Nephron (organoid): ENCODE results near the gene SYTL5.

Experiments used
- H3K27ac Mint-ChIP-seq, 3 experiments: 2 replicates each; pipeline ENCODE4 v1.8.0; 2020; ENCODE audit warnings: mixed read lengths in 3 of 3, mild to moderate bottlenecking in 2 of 3, moderate library complexity in 1 of 3
- H3K27me3 Mint-ChIP-seq: 2 replicates; pipeline ENCODE4 v1.8.0; 2021; ENCODE audit warnings: low read depth, mild to moderate bottlenecking, moderate library complexity, mixed read lengths
- H3K36me3 Mint-ChIP-seq: 2 replicates; pipeline ENCODE4 v1.8.0; 2020; ENCODE audit warnings: low read depth, mixed read lengths
- H3K4me1 Mint-ChIP-seq: 2 replicates; pipeline ENCODE4 v1.8.0; 2020; ENCODE audit warnings: mixed read lengths
- H3K4me3 Mint-ChIP-seq, 3 experiments: 2 replicates each; pipeline ENCODE4 v1.8.0; 2020; ENCODE audit warnings: mild to moderate bottlenecking in 3 of 3, mixed read lengths in 3 of 3, moderate library complexity in 2 of 3
- H3K9me3 Mint-ChIP-seq: 2 replicates; pipeline ENCODE4 v1.8.0; 2020; ENCODE audit warnings: mixed read lengths
- TF ChIP-seq, protein P1 (sequence below), 3 experiments: fragments of 200-600 bp; sonication (generic); IDR thresholded peaks; one replicate each; pipeline ENCODE4 v1.5.0; 2021; ENCODE audit warnings: antibody characterized with exemption in 3 of 3; ENCODE audit not compliant: unreplicated experiment in 3 of 3

Gene SYTL5

DNA sequence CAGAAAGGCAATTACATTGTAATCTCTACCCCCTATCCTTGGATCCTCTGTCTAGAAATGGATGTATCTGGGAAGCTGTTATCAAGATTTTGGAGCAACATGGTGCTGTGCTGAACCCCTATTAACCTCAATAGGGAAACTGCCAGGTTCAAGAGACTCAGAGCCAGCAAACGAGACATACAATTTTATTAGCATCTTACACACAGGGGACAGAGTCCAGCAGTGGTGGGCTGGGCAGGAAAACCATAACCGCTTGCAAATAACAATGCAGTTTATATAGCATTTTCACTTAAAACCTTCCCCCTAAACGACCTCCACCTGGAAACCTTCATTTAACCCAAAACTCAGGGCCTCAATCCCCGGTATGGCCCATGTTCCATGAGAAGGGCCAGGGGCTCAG lies 79.5 kb downstream of the SYTL5 start:
- Mint-ChIP-seq H3K27me3 (no peaks in the 10 kb centered on the region), H3K36me3 (no peaks in the 10 kb centered on the region), H3K27ac (peak overlapping the region in 1 of 3 experiments; percentile 24), H3K9me3 (no peaks in the 10 kb centered on the region), H3K4me3 (no peak overlapping the region), H3K4me1 (no peaks in the 10 kb centered on the region)
- TF ChIP-seq, protein P1, sequence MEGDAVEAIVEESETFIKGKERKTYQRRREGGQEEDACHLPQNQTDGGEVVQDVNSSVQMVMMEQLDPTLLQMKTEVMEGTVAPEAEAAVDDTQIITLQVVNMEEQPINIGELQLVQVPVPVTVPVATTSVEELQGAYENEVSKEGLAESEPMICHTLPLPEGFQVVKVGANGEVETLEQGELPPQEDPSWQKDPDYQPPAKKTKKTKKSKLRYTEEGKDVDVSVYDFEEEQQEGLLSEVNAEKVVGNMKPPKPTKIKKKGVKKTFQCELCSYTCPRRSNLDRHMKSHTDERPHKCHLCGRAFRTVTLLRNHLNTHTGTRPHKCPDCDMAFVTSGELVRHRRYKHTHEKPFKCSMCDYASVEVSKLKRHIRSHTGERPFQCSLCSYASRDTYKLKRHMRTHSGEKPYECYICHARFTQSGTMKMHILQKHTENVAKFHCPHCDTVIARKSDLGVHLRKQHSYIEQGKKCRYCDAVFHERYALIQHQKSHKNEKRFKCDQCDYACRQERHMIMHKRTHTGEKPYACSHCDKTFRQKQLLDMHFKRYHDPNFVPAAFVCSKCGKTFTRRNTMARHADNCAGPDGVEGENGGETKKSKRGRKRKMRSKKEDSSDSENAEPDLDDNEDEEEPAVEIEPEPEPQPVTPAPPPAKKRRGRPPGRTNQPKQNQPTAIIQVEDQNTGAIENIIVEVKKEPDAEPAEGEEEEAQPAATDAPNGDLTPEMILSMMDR (IDR thresholded peaks at IDR 0.05; ENCODE audit: unreplicated experiment in 3 of 3): no peak

DNA sequence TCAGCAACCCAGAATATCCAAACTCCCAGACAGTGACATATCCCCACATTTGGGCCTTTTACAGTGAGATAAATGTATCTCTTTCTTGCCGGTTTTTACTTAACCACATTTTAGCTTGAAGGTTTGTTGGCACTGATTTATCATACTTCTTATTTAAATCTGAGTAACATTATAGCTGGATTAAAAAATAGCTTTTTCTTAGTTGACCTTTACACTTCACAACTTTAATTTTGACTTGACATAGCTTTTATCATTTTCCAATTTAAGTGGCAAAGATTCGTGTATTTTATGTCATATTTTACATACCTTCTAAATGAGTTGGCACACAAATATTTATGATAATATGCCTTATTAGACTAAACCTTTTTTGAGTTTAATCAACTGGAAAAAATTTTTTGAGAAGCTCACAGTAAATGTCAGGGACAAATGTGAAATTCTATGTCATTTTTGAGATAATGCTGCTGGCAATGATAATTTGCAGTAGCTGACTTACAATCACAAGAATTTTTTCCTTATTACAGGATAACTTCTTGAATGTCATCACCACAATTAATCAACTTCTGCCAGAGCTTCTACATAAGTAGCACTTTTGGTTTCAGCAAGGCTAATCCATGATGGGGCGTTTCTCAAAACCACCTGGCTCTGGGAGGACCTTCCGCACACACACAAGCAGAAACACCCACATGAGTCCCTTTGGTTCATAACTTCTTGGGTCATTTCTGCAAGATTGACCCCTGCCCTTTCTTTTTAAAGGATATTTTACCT lies 80.3 kb downstream of the SYTL5 start:
- TF ChIP-seq, protein P1 (IDR thresholded peaks at IDR 0.05; ENCODE audit: unreplicated experiment in 3 of 3): no peak
- H3K9me3 Mint-ChIP-seq: no peaks in the 10 kb centered on the region
- H3K36me3 Mint-ChIP-seq: no peaks in the 10 kb centered on the region
- H3K27ac Mint-ChIP-seq: peak overlapping the region in 1 of 3 experiments; percentile 24
- H3K4me3 Mint-ChIP-seq: no peak overlapping the region
- H3K27me3 Mint-ChIP-seq: no peaks in the 10 kb centered on the region
- no peaks in the 10 kb centered on the region for H3K4me1 Mint-ChIP-seq

DNA sequence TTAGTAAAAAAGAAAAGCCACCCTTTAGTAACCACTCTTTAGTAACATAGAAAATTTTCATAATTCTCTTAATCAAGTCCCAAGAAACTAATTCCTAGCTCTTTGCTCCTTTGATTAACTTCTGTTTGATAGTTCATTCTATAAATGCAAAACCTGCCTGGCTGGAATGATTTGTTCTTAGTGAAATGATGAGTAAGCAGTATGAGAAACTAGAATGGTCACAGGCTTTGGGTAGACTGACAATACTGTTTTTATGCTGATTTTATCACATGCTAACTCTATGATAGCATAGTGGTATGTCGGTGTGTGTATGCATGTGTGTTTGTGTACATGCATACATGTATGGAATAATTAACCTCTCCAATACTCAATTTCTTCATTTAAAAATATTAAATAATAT lies 81.2 kb downstream of the SYTL5 start:
- H3K27me3 Mint-ChIP-seq: no peaks in the 10 kb centered on the region
- no peaks in the 10 kb centered on the region for H3K9me3 Mint-ChIP-seq
- no peaks in the 10 kb centered on the region for H3K4me1 Mint-ChIP-seq
- H3K36me3 Mint-ChIP-seq: no peaks in the 10 kb centered on the region
- TF ChIP-seq, protein P1 (IDR thresholded peaks at IDR 0.05; ENCODE audit: unreplicated experiment in 3 of 3): no peak
- no peak overlapping the region for H3K4me3 Mint-ChIP-seq
- H3K27ac Mint-ChIP-seq: no peak overlapping the region

DNA sequence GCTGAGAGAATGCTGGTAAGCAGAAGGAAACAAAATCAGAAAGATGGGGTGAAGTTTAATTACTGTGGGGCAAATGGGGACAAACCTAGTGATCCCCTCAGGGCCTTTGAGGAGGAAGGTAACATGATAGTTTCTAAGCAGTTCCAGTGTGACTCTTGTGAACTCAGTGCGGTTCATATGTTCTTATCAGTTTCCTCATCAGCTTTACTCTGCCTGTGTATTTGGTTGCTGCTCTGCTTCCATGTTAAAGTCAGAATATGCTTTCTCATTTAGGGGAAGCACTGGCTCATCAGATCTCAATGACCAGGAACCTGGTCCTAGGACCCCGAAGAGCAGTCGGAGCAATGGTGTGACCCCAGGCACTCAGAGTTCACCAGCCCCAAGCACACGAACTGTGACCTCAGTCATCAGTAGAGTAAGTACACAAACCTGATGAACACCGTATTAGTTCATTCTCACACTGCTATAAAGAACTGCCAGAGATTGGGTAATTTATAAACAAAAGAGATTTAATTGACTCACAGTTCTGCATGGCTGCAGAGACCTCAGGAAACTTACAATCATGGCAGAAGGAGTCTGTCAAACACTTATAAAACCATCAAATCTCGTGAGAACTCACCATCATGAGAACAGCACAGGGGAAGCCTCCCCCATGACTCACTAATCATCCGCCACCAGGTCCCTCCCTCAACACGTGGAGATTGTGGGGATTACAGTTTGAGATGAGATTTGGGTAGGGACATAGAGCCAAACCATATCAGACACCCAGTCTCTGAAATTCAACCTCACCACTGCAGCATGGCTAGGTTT lies 83.0 kb downstream of the SYTL5 start:
- TF ChIP-seq, protein P1 (IDR thresholded peaks at IDR 0.05; ENCODE audit: unreplicated experiment in 3 of 3): no peak
- H3K9me3 Mint-ChIP-seq: no peaks in the 10 kb centered on the region
- H3K27me3 Mint-ChIP-seq: no peaks in the 10 kb centered on the region
- no peak overlapping the region for H3K27ac Mint-ChIP-seq
- H3K4me3 Mint-ChIP-seq: no peak overlapping the region
- no peaks in the 10 kb centered on the region for H3K36me3 Mint-ChIP-seq
- no peaks in the 10 kb centered on the region for H3K4me1 Mint-ChIP-seq

DNA sequence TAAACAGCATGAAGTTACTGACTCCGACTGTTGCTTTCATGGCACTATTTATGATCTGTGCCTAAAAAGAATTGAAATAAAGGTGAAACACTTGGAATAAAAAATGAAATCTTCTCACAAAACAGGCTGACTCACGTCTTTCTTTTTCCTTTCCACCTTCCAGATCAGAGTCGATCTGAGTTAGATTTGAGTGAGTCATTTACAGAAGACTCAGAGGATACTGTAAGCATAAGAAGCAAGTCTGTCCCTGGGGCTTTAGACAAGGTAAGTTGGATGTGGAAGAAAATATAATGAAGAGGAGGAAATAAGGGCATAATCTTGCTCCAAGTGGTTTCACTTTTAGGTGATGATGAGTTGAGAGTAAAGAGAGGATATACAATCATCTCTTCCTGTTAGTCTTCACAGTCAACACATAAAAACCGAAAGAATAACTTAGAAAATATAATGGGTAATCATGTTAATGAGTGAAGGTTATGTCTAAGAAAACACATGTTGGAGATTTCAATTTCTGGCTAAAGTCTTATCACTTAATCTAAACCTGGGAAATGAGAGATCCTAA lies 89.7 kb downstream of the SYTL5 start:
- H3K36me3 Mint-ChIP-seq: no peaks in the 10 kb centered on the region
- no peaks in the 10 kb centered on the region for H3K27me3 Mint-ChIP-seq
- no peak overlapping the region for H3K27ac Mint-ChIP-seq
- H3K4me3 Mint-ChIP-seq: no peak overlapping the region
- H3K4me1 Mint-ChIP-seq: no peaks in the 10 kb centered on the region
- peaks cover 9% of the 10 kb centered on the region for H3K9me3 Mint-ChIP-seq
- TF ChIP-seq, protein P1 (IDR thresholded peaks at IDR 0.05; ENCODE audit: unreplicated experiment in 3 of 3): no peak
